ENCODE data around the gene NBAS. TPM values are rescaled to one million over a fixed set of nuclear protein-coding genes. Genes with fewer than 3 reads are reported as not detected.
"Not testable (repeated sequence)": the region's sequence is repeated elsewhere in the genome, so short reads cannot be mapped to it uniquely, and the experiment has no call there.

Gene NBAS
- total RNA-seq, 1 donor from 2014 or later: 108 TPM

- DNase-seq: no peak
These were observed 40.8 kb downstream of the NBAS start for GRCh38 chr2:15520346-15520745.

GRCh38 chr2:15518759-15519158 is 42.4 kb downstream of the NBAS start:
- not testable (repeated sequence) for DNase-seq

GRCh38 chr2:15517793-15518192 is 43.3 kb downstream of the NBAS start:
- no peak for DNase-seq

GRCh38 chr2:15511686-15512085 is 49.4 kb downstream of the NBAS start:
- DNase-seq: no peak

GRCh38 chr2:15510552-15510951 is 50.6 kb downstream of the NBAS start:
- no peak for DNase-seq

GRCh38 chr2:15510131-15510530 is 51.0 kb downstream of the NBAS start:
- DNase-seq: no peak

GRCh38 chr2:15507697-15508096 is 53.4 kb downstream of the NBAS start:
- DNase-seq: no peak

GRCh38 chr2:15507061-15507460 is 54.1 kb downstream of the NBAS start:
- no peak for DNase-seq

- no peak for DNase-seq
These were observed 54.8 kb downstream of the NBAS start for GRCh38 chr2:15506229-15506819.

GRCh38 chr2:15504882-15505663 is 56.1 kb downstream of the NBAS start:
- peak; percentile 27 for DNase-seq

- DNase-seq: not testable (repeated sequence)
These were observed 61.9 kb downstream of the NBAS start for GRCh38 chr2:15499251-15499650.

GRCh38 chr2:15498554-15498953 is 62.6 kb downstream of the NBAS start:
- DNase-seq: no peak

GRCh38 chr2:15494877-15495276 is 66.3 kb downstream of the NBAS start:
- no peak for DNase-seq

- peak; percentile 65 for DNase-seq
These were observed 68.3 kb downstream of the NBAS start for GRCh38 chr2:15492773-15493325.

GRCh38 chr2:15486770-15487169 is 74.4 kb downstream of the NBAS start:
- no peak for DNase-seq

GRCh38 chr2:15485949-15486348 is 75.2 kb downstream of the NBAS start:
- DNase-seq: no peak

- no peak for DNase-seq
These were observed 80.1 kb downstream of the NBAS start for GRCh38 chr2:15481000-15481399.

GRCh38 chr2:15480552-15480951 is 80.6 kb downstream of the NBAS start:
- no peak for DNase-seq

GRCh38 chr2:15472876-15473275 is 88.3 kb downstream of the NBAS start:
- DNase-seq: no peak

- DNase-seq: no peak
These were observed 89.0 kb downstream of the NBAS start for GRCh38 chr2:15472133-15472532.

GRCh38 chr2:15471606-15472005 is 89.5 kb downstream of the NBAS start:
- no peak for DNase-seq

GRCh38 chr2:15460112-15460620 is 101.0 kb downstream of the NBAS start:
- DNase-seq: no peak

GRCh38 chr2:15458277-15458676 is 102.9 kb downstream of the NBAS start:
- DNase-seq: no peak

- DNase-seq: no peak
These were observed 103.3 kb downstream of the NBAS start for GRCh38 chr2:15457868-15458267.

Measured in dermis blood vessel endothelial cell (primary cell).